Inflammatory macrophage treated with lipopolysaccharide for 1 hour (primary cell): ENCODE measurements around the gene RPS6KA5.

Experiments used
- DNase-seq, 2 donors: peaks; one replicate each; pipeline ENCODE4 v3.0.0-alpha.2; 2020 to 2022

The RPS6KA5 gene

DNA sequence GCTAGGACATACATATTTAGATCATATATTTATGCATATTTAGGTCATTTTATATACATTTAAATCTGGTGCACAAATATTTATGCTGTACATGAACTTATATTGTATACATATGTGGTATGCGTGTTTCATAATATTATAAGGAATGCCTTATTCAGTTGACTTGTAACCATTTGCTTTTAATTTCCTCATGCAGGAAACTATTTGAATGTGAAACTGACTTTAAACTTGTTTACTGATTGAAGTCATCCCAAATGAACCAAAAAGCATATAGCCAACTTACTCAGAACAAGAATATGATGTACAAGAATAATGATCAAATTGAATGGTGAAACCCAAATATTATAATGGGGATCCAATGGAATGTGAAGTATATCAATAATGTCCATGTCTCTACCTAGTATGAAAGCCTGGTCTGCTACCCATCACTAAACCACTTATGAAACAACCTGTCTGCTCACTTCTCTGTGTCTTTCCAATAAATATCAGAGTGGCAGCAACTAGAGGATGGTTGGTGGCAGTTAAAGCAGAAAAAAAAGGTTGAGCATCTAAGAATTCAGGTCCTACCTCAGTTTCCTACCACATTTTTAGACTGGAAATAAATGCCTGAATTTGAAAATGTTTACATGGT is 38.3 kb downstream of the RPS6KA5 start:
- DNase-seq = no peak

- DNase-seq = no peak
Observed at GRCh38 chr14:91021115-91021514, 39.3 kb downstream of the RPS6KA5 start.

- DNase-seq = no peak
Observed at GRCh38 chr14:91019673-91020072, 40.8 kb downstream of the RPS6KA5 start.

DNA sequence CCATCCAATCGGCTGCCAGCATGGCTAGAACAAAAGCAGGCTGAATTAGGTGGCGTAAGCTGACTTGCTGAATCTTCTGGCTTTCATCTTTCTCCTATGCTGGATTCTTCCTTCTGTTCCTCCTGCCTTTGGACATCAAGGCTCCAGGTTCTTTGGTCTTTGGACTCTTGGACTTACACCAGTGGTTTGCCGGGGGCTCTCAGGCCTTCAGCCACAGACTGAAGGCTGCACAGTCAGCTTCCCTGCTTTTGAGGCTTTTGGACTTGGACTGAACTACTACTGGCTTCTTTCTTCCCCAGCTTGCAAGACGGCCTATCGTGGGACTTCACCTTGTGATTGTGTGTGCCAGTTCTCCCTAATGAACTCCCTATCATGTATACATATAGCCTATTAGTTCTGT is 42.0 kb downstream of the RPS6KA5 start:
- DNase-seq = no peak

GRCh38 chr14:91016800-91017410 is 43.5 kb downstream of the RPS6KA5 start:
- no peak for DNase-seq

- no peak for DNase-seq
Observed at GRCh38 chr14:91015435-91015834, 45.0 kb downstream of the RPS6KA5 start.

DNA sequence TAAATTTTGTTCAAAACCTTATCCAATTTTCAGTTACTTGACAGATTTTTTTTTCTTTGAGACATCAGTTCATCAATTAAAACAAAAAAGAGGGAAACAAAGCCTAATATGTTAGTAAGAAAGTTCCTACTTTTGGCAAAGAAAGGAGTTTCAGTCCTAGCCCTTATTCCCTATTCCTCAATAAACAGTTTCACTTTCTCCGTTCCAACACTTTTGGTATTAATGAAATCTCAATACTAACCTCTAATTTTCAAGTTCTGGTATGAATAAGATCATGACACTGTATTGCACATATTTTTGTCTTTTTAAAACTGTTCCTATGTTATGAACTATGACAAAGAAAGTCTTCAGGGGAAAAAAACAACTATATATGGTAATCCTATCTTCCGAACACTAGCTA is 48.4 kb downstream of the RPS6KA5 start:
- DNase-seq = peak in 1 of 2 donors; percentile 28

DNA sequence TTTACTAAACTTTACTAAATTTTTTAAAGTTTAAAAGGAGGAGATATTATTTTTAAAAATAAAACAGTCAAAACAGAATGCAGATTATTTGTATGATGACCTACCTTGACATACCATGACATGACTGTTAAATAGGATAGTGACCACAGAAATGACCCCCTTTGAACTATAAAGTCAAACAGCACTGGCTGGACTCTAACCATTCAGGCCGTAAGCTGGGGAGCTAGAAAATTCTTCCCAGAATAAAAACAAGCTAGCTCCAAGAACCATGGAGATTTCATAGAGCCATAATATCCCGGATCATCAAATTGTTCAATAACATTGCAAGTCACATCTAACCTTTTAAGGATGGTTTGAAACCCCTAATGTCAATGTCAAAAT is 50.3 kb downstream of the RPS6KA5 start:
- no peak for DNase-seq

DNA sequence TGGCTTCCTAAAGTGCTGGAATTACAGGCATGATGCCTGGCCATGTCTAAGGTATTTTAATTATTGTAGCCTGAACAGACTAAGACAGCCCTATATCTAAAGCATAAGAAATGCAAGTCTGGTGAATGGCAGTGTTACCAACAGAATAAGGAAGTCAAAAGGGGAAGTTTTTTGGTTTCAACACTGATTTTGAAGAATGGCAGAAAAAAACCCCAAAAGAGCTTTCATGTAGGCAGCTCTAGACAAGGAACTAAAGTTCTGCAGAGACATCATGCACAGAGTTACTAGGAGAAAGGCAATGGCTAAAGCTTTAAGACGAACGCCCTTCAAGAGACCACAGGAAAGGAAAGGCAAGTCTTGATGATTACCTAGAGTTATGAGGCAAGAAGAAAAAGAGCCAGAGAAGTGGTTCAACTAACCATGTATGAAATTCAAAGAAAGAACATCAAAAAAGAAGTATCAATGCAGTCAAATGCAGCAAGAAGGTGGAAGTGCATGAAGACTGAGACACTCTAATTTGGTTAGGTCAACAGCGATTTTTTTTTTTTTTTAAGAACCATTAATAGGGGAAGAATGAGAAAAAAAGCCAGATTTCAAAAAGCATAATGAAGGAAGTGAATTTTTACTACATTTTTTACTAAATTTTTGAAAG is 50.8 kb downstream of the RPS6KA5 start:
- peak; percentile 93 to 96 for DNase-seq

- peak; percentile 75 to 78 for DNase-seq
Observed at GRCh38 chr14:91008759-91009409, 51.6 kb downstream of the RPS6KA5 start.

GRCh38 chr14:91005716-91006115 is 54.7 kb downstream of the RPS6KA5 start:
- DNase-seq = no peak

- no peak for DNase-seq
Observed at GRCh38 chr14:91004987-91005386, 55.5 kb downstream of the RPS6KA5 start.

- DNase-seq = no peak
Observed at GRCh38 chr14:90999299-90999698, 61.1 kb downstream of the RPS6KA5 start.

GRCh38 chr14:90996967-90997366 is 63.5 kb downstream of the RPS6KA5 start:
- no peak for DNase-seq

DNA sequence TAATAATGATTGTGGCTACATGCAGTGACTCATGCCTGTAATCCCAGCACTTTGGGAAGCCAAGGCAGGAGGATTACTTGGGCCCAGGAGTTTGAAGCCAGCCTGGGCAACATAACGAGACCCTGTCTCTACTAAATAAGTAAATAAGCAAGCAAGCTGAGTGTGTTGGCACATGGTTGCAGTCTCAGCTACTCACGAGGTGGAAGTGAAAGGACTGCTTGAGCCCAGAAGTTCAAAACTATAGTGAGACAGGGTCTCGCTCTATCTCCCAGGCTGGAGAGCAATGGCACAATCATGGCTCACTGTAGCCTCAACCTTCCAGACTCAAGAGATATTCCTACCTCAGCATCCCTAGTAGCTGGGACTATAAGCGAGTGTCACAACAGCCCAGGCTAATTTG is 64.7 kb downstream of the RPS6KA5 start:
- DNase-seq = no peak

GRCh38 chr14:90993792-90994191 is 66.6 kb downstream of the RPS6KA5 start:
- no peak for DNase-seq

DNA sequence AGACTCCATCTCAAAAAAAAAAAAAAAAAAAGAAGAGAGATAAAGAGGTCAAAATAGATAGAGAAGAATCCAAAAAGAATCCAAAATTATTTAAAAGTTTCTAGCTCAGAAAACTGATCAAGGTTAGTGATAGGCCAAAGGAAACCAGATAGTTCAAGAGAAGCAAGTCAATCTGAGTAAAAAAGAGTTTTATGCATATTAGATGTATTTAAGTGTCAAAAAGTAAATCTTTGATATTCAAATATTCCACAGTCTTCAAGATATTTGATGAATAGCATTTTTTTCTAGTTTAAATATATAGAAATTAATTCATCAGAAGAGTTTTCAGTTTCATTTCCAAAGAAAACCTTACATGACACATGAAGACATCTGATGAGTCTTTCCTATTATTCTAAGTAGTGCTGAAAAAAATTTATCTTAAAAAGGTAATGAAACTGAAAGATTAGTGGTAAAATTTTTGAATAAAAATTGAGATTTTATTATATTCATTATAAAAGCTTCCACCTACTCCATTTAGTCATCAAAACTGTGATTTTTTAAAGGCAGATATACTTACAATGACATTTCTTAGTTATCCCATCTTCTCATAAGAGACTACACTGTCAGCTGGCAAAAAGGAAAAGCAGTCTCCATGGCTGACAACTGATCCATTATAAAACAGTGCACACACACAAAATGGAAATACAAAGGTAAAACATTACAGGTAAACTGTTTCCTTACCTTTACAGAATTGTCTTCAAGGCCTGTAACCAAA is 68.6 kb downstream of the RPS6KA5 start:
- DNase-seq = no peak

GRCh38 chr14:90990141-90990540 is 70.3 kb downstream of the RPS6KA5 start:
- no peak for DNase-seq

GRCh38 chr14:90987140-90987539 is 73.3 kb downstream of the RPS6KA5 start:
- no peak for DNase-seq

- no peak for DNase-seq
Observed at GRCh38 chr14:90986510-90986909, 73.9 kb downstream of the RPS6KA5 start.

GRCh38 chr14:90985601-90986242 is 74.7 kb downstream of the RPS6KA5 start:
- DNase-seq = no peak

DNA sequence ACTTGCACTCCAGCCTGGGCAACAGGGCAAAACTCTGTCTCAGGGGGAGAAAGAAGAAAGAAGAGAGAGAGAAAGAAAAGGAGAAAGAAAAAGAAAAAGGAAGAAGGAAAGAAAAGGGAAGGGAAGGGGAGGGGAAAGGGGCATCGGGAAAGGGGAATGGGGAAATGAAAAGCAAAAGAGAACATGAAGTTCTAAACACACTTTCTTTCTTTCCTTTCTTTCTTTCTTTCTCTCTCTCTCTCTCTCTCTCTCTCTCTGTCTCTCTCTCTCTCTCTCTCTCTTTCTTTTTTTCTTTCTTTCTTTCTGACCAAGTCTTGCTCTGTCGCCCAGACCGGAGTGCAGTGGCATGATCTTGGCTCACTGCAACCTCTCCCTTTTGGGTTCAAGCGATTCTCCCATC is 76.9 kb downstream of the RPS6KA5 start:
- DNase-seq = no peak

GRCh38 chr14:90981636-90982035 is 78.8 kb downstream of the RPS6KA5 start:
- DNase-seq = no peak
